ENCODE measurements around the gene GPI. TPM values are rescaled to one million over a fixed set of nuclear protein-coding genes. Genes with fewer than 3 reads are reported as not detected.

The GPI gene
- total and polyA plus RNA-seq, 2 of the 13 experiments (the other 11 are each of a cell fraction or from before 2014, with no cell fraction given), result 147 to 167 TPM

- TF ChIP-seq ZFX (CRISPR knock-in tag; IDR thresholded peaks at IDR 0.05; ENCODE audit: low read depth), result peak; percentile 78
- TF ChIP-seq RNF2 (conservative IDR thresholded peaks at IDR 0.05; ENCODE audit: low read depth), result peak; percentile 67; the same call in 1 of the 2 replicates
- TF ChIP-seq HOMEZ (CRISPR knock-in tag; IDR thresholded peaks at IDR 0.05; ENCODE audit: low read depth), result peak; percentile 35; the same call in 1 of the 2 replicates
- TF ChIP-seq ZNF260 (CRISPR knock-in tag; IDR thresholded peaks at IDR 0.05; ENCODE audit: borderline replicate concordance, low read depth), result no peak
- TF ChIP-seq BHLHE40 (IDR thresholded peaks at IDR 0.05; ENCODE audit: low read length), result peak; percentile 100
- peak; percentile 55; the same call in 1 of the 2 replicates for TF ChIP-seq ATF5 (CRISPR knock-in tag; IDR thresholded peaks at IDR 0.05; ENCODE audit: low read depth)
- peak; percentile 68 for TF ChIP-seq ZNF883 (CRISPR knock-in tag; IDR thresholded peaks at IDR 0.05; ENCODE audit: not compliant biosample characterization)
- TF ChIP-seq POGZ (CRISPR knock-in tag; IDR thresholded peaks at IDR 0.05), result peak; percentile 80
- TF ChIP-seq ZNF710 (CRISPR knock-in tag; IDR thresholded peaks at IDR 0.05; ENCODE audit: borderline replicate concordance), result peak; percentile 60; the same call in 1 of the 2 replicates
- TF ChIP-seq ZNF841 (CRISPR knock-in tag; IDR thresholded peaks at IDR 0.05; ENCODE audit: borderline replicate concordance), result no peak
- TF ChIP-seq ZBTB33 (CRISPR knock-in tag; IDR thresholded peaks at IDR 0.05), result no peak
- no peak for TF ChIP-seq NR2F6 (IDR thresholded peaks at IDR 0.05)
- peak; percentile 65; the same call in 1 of the 2 replicates for TF ChIP-seq NR2F6 (CRISPR knock-in tag; IDR thresholded peaks at IDR 0.05)
- TF ChIP-seq THYN1 (CRISPR knock-in tag; IDR thresholded peaks at IDR 0.05; ENCODE audit: borderline replicate concordance, low read depth), result no peak
- peak; percentile 45; the same call in 1 of the 2 replicates for TF ChIP-seq ZFP1 (CRISPR knock-in tag; IDR thresholded peaks at IDR 0.05)
- TF ChIP-seq ZBTB10 (CRISPR knock-in tag; IDR thresholded peaks at IDR 0.05; ENCODE audit: borderline replicate concordance), result no peak
- TF ChIP-seq FOSL2 (CRISPR knock-in tag; IDR thresholded peaks at IDR 0.05), result peak; percentile 82
- no peak; the same call in none of the 2 replicates for TF ChIP-seq CREM (IDR thresholded peaks at IDR 0.05)
- no peak for TF ChIP-seq CREM (CRISPR knock-in tag; IDR thresholded peaks at IDR 0.05)
- no peak for TF ChIP-seq ZNF292 (CRISPR knock-in tag; IDR thresholded peaks at IDR 0.05; ENCODE audit: borderline replicate concordance, low read depth)
- no peak for TF ChIP-seq SRSF4 (IDR thresholded peaks at IDR 0.05; ENCODE audit: low read depth, low read length, poor library complexity, severe bottlenecking)
Observed at GRCh38 chr19:34359140-34359953, 5.6 kb upstream of the GPI start (continued).
